IgD-negative memory B cell (primary cell): ENCODE measurements around the gene TAS2R8. TPM values are rescaled to one million over a fixed set of nuclear protein-coding genes. Genes with fewer than 3 reads are reported as not detected.
"Not testable (repeated sequence)": the region's sequence is repeated elsewhere in the genome, so short reads cannot be mapped to it uniquely, and the experiment has no call there.

ENCODE experiments used
- H3K27ac Mint-ChIP-seq, 3 donors: one replicate each; pipeline ENCODE4 v1.8.0; 2020 to 2022; ENCODE audit warnings: mild to moderate bottlenecking in 3 of 3, mixed read lengths in 3 of 3, moderate library complexity in 1 of 3
- H3K27me3 Mint-ChIP-seq: one replicate; pipeline ENCODE4 v1.8.0; 2021; ENCODE audit warnings: mixed read lengths
- H3K36me3 Mint-ChIP-seq: one replicate; pipeline ENCODE4 v1.8.0; 2020; ENCODE audit warnings: mild to moderate bottlenecking, mixed read lengths
- H3K4me1 Mint-ChIP-seq, 3 donors: one replicate each; pipeline ENCODE4 v1.8.0; 2020 to 2022; ENCODE audit warnings: mixed read lengths in 3 of 3, mild to moderate bottlenecking in 1 of 3
- H3K4me3 Mint-ChIP-seq, 4 donors: one replicate each; pipeline ENCODE4 v1.8.0; 2020 to 2022; ENCODE audit warnings: mild to moderate bottlenecking in 4 of 4, mixed read lengths in 4 of 4, moderate library complexity in 3 of 4
- H3K9me3 Mint-ChIP-seq, 3 donors: one replicate each; pipeline ENCODE4 v1.8.0; 2020 to 2021; ENCODE audit warnings: mixed read lengths in 3 of 3, mild to moderate bottlenecking in 1 of 3
- polyA plus RNA-seq: library from polyadenylated mRNA; unstranded; fragments of 300-500 nt; fragmentation: Illumina TruSeq; gene quantifications from one replicate; pipeline ENCODE4 v1.2.3, GENCODE V29; 2021

TAS2R8 gene
- polyA plus RNA-seq, 1 donor from 2014 or later: not detected

DNA sequence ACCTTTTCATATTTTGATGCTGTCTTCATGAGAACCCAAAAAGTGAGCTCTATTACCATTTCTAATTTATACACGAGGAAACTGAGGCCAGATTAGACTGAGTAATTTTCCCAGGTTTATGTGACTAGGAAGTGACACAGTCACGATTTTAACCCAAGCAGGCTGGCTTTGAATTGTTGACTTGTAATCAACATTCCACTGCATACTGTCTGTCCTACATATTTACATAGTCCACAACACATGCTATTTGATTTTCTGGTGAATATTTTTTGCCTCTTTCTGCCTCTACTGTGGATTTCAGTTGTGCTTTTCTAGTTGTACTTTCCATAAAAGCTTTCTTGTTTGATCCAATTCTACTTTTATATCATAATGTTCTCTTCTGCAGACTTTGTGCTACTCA, 12.9 kb downstream of the TAS2R8 start:
- Mint-ChIP-seq H3K36me3 (no peaks in the 10 kb centered on the region), H3K4me3 (no peak overlapping the region), H3K27me3 (peaks cover 5% of the 10 kb centered on the region), H3K27ac (no peak overlapping the region), H3K9me3 (peaks cover 0 to 3% (median 0%) of the 10 kb centered on the region in 3 donors), H3K4me1 (no peaks in the 10 kb centered on the region)

GRCh38 chr12:10791769-10792168, 15.3 kb downstream of the TAS2R8 start:
- not testable (repeated sequence) for H3K4me1 Mint-ChIP-seq, H3K36me3 Mint-ChIP-seq, H3K9me3 Mint-ChIP-seq, H3K27me3 Mint-ChIP-seq, H3K27ac Mint-ChIP-seq, H3K4me3 Mint-ChIP-seq

GRCh38 chr12:10783252-10783651, 23.8 kb downstream of the TAS2R8 start:
- Mint-ChIP-seq H3K27ac (no peak overlapping the region), H3K4me3 (no peak overlapping the region)

GRCh38 chr12:10779103-10779502, 28.0 kb downstream of the TAS2R8 start:
- Mint-ChIP-seq H3K4me3 (no peak overlapping the region), H3K27ac (no peak overlapping the region), H3K4me1 (no peaks in the 10 kb centered on the region), H3K36me3 (no peaks in the 10 kb centered on the region), H3K27me3 (no peaks in the 10 kb centered on the region), H3K9me3 (peaks cover 0 to 2% (median 0%) of the 10 kb centered on the region in 3 donors)

More at GRCh38 chr12:10783252-10783651, 23.8 kb downstream of the TAS2R8 start:
- Mint-ChIP-seq H3K4me1 (no peaks in the 10 kb centered on the region), H3K36me3 (no peaks in the 10 kb centered on the region), H3K27me3 (no peaks in the 10 kb centered on the region), H3K9me3 (peaks cover 0 to 2% (median 0%) of the 10 kb centered on the region in 3 donors)

DNA sequence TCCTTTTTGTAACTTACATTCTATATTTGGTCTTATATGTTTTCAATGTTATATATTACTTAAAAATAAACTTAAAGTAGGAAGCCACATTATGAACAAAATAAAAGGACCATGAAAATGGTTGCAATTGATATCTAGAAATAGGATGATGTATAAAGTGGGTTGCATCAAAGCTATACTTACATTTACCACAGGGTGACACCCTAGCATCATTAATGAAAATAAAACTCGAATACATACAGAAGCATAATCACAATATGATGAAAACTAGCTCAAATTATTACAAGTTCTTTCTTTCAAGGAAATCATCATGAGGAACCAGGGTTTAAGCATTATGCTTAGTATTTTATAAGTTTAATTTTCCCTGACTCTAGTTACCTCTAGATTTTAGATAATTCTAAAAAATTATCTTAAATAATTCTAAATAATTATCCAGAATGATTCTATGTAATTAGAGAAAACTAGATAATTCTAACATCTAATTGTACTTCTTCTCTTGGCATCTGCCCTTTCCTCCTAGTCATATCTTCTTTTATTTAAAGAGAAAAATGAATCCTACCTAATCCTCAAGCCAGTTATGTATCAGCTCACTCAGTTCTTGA, 35.9 kb downstream of the TAS2R8 start:
- Mint-ChIP-seq H3K4me3 (no peak overlapping the region), H3K36me3 (no peaks in the 10 kb centered on the region), H3K27me3 (peaks cover 8% of the 10 kb centered on the region), H3K27ac (no peak overlapping the region), H3K4me1 (no peaks in the 10 kb centered on the region), H3K9me3 (no peaks in the 10 kb centered on the region)

DNA sequence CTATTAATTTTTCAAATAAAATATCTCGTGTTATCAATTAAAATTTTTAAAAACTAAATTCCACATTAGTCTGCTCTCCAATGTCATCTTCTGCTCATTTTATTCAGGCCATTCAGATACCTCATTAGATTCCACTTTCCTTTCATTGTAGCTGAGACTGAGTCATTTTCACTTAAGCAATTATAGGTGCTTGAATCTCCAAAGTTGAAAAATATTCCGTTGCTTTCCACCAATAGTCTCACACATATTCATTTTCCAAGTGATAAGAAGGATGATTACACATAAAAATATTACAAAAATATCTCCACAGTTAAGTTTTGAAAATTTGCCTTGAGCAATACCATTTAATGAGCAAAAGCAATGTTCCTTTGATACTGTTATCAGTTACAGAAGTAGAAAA, 47.4 kb downstream of the TAS2R8 start:
- no peak overlapping the region for H3K27ac Mint-ChIP-seq
- no peaks in the 10 kb centered on the region for H3K4me1 Mint-ChIP-seq
- no peak overlapping the region for H3K4me3 Mint-ChIP-seq
- no peaks in the 10 kb centered on the region for H3K36me3 Mint-ChIP-seq
- peaks cover 3 to 11% (median 10%) of the 10 kb centered on the region in 3 donors for H3K9me3 Mint-ChIP-seq
- H3K27me3 Mint-ChIP-seq: peaks cover 13% of the 10 kb centered on the region

DNA sequence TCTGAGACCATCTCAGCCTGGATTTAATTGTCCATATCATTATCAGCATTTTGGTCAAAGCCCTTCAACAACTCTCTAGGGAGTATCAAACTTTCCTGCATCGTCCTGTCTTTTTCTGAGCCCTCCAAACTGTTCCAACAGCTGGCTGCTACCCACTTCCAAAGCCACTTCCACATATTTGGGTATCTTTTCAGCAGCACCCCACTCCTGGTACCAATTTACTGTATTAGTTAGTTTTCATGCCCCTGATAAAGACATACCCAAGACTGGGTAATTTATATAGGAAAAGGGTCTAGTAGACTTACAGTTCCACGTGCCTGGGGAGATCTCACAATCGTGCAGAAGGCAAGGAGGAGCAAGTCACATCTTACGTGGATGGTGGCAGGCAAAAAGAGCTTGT, 50.9 kb downstream of the TAS2R8 start:
- peaks cover 3 to 11% (median 10%) of the 10 kb centered on the region in 3 donors for H3K9me3 Mint-ChIP-seq
- H3K27ac Mint-ChIP-seq: no peak overlapping the region
- no peaks in the 10 kb centered on the region for H3K36me3 Mint-ChIP-seq
- peaks cover 23% of the 10 kb centered on the region for H3K27me3 Mint-ChIP-seq
- H3K4me3 Mint-ChIP-seq: no peak overlapping the region
- H3K4me1 Mint-ChIP-seq: no peaks in the 10 kb centered on the region

Other genes with a start within 250 kb of the TAS2R8 start
- 42.0 TPM for gene MAGOHB, start 193.7 kb downstream of the TAS2R8 start, polyA plus RNA-seq
- not detected for gene STYK1, start 133.2 kb downstream of the TAS2R8 start, polyA plus RNA-seq
- gene YBX3, start 84.0 kb downstream of the TAS2R8 start, polyA plus RNA-seq: 14.9 TPM
- not detected for gene TAS2R7, start 4.7 kb downstream of the TAS2R8 start, polyA plus RNA-seq
- not detected for gene TAS2R9, start 2.9 kb upstream of the TAS2R8 start, polyA plus RNA-seq
- gene TAS2R10, start 19.1 kb upstream of the TAS2R8 start, polyA plus RNA-seq: not detected
- 3.5 TPM for gene PRR4, start 42.2 kb upstream of the TAS2R8 start, polyA plus RNA-seq
- 15.1 TPM for gene PRH1, start 77.0 kb upstream of the TAS2R8 start, polyA plus RNA-seq
- gene TAS2R13, start 102.3 kb upstream of the TAS2R8 start, polyA plus RNA-seq: not detected
- gene PRH2, start 122.0 kb upstream of the TAS2R8 start, polyA plus RNA-seq: not detected
- 1.0 TPM for gene TAS2R14, start 132.0 kb upstream of the TAS2R8 start, polyA plus RNA-seq
- gene TAS2R50, start 179.6 kb upstream of the TAS2R8 start, polyA plus RNA-seq: not detected
- gene TAS2R20, start 191.0 kb upstream of the TAS2R8 start, polyA plus RNA-seq: not detected
- gene TAS2R19, start 215.3 kb upstream of the TAS2R8 start, polyA plus RNA-seq: not detected
- not detected for gene TAS2R31, start 224.1 kb upstream of the TAS2R8 start, polyA plus RNA-seq